HEK293T (cell line): Measurements from ENCODE around the gene MRNIP.

Experiments used
- BHLHE40 ChIP-seq: fragments of 450-650 bp; IDR thresholded peaks from 2 replicates; pipeline ENCODE4 v1.6.1; 2016; ENCODE audit warnings: mild to moderate bottlenecking, moderate library complexity, borderline replicate concordance
- ELF4 ChIP-seq: fragments of 450-650 bp; IDR thresholded peaks from 2 replicates; pipeline ENCODE4 v1.6.1; 2017; ENCODE audit warnings: antibody characterized with exemption
- FOXK2 ChIP-seq: fragments of 450-650 bp; IDR thresholded peaks from 2 replicates; pipeline ENCODE4 v1.6.1; 2016; ENCODE audit warnings: mild to moderate bottlenecking
- FOXM1 ChIP-seq: fragments of 450-650 bp; IDR thresholded peaks from 2 replicates; pipeline ENCODE4 v1.6.1; 2017; ENCODE audit warnings: mild to moderate bottlenecking, borderline replicate concordance
- HDGF ChIP-seq: fragments of 450-650 bp; IDR thresholded peaks from 2 replicates; pipeline ENCODE4 v1.6.1; 2017; ENCODE audit warnings: antibody characterized with exemption, borderline replicate concordance
- NFRKB ChIP-seq: fragments of 450-650 bp; IDR thresholded peaks from 2 replicates; pipeline ENCODE4 v1.6.1; 2016; ENCODE audit warnings: mild to moderate bottlenecking, moderate library complexity
- SP1 ChIP-seq: fragments of 450-650 bp; IDR thresholded peaks from 2 replicates; pipeline ENCODE4 v1.6.1; 2017
- SUZ12 ChIP-seq: fragments of 450-650 bp; IDR thresholded peaks from 2 replicates; pipeline ENCODE4 v1.6.1; 2016; ENCODE audit warnings: mild to moderate bottlenecking
- TF ChIP-seq, protein P1 (sequence below): fragments of 450-650 bp; IDR thresholded peaks from 2 replicates; pipeline ENCODE4 v1.6.1; 2016

GRCh38 chr5:179883163-179883562, 24.5 kb upstream of the MRNIP start:
- TF ChIP-seq HDGF (no peak), BHLHE40 (no peak), SP1 (no peak), ELF4 (no peak), NFRKB (no peak), FOXM1 (no peak), FOXK2 (no peak), SUZ12 (no peak)
- TF ChIP-seq, protein P1, sequence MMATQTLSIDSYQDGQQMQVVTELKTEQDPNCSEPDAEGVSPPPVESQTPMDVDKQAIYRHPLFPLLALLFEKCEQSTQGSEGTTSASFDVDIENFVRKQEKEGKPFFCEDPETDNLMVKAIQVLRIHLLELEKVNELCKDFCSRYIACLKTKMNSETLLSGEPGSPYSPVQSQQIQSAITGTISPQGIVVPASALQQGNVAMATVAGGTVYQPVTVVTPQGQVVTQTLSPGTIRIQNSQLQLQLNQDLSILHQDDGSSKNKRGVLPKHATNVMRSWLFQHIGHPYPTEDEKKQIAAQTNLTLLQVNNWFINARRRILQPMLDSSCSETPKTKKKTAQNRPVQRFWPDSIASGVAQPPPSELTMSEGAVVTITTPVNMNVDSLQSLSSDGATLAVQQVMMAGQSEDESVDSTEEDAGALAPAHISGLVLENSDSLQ, result no peak
